IMR-90 (cell line): ENCODE data around the gene KRT77. TPM values are rescaled to one million over a fixed set of nuclear protein-coding genes. Genes with fewer than 3 reads are reported as not detected.

Source experiments
- ATAC-seq: fragments of 200-7000 bp; cut with Tn5 transposase; 2 replicates; pipeline ENCODE4 v1.9.1; 2020; ENCODE audit warnings: low read depth, mild to moderate bottlenecking, moderate library complexity
- BruUV-seq: library from RNA; stranded (reverse); fragments of 400-500 nt; replicated peaks from 2 replicates; lab custom pipeline; 2021; lab: Mats Ljungman, UMichigan
- CTCF ChIA-PET: fragments of 300-600 bp; formaldehyde crosslinking; extraction: SDS; loops from one replicate; lab custom pipeline; 2021; ENCODE audit warnings: antibody characterized with exemption; lab: Yijun Ruan, JAX
- POLR2A ChIA-PET: fragments of 300-600 bp; sonication (Branson Sonifier 250); formaldehyde crosslinking; loops from one replicate; lab custom pipeline; 2022; ENCODE audit warnings: antibody characterized with exemption; ENCODE audit not compliant: unreplicated experiment; lab: Charles Lee
- DNase-seq: peaks from one replicate; pipeline ENCODE4 v3.0.0; 2013
- H2AFZ ChIP-seq: replicated peaks from 2 replicates; pipeline ENCODE3; 2013; ENCODE audit warnings: low read length, mild to moderate bottlenecking; ENCODE audit not compliant: poor library complexity
- H2AK5ac ChIP-seq: 2 replicates; pipeline ENCODE4 v1.6.1; 2013; ENCODE audit warnings: low read depth, low read length, inconsistent platforms
- H2AK9ac ChIP-seq: replicated peaks from 2 replicates; pipeline ENCODE3; 2013; ENCODE audit warnings: mild to moderate bottlenecking, low read depth, low read length, moderate library complexity; ENCODE audit not compliant: poor library complexity
- H2BK120ac ChIP-seq: 2 replicates; pipeline ENCODE4 v1.6.1; 2013; ENCODE audit warnings: low read depth, low read length, inconsistent platforms
- H2BK15ac ChIP-seq: 3 replicates; pipeline ENCODE4 v1.6.1; 2013; ENCODE audit warnings: low read depth, low read length, inconsistent platforms
- H2BK20ac ChIP-seq: 2 replicates; pipeline ENCODE4 v1.6.1; 2013; ENCODE audit warnings: low read depth, mild to moderate bottlenecking, inconsistent platforms, low read length, moderate library complexity
- H2BK5ac ChIP-seq: 2 replicates; pipeline ENCODE4 v1.6.1; 2013; ENCODE audit warnings: mild to moderate bottlenecking, low read depth, low read length, inconsistent platforms; ENCODE audit not compliant: poor library complexity, severe bottlenecking
- H3K14ac ChIP-seq: replicated peaks from 2 replicates; pipeline ENCODE4 v1.6.1; 2013; ENCODE audit warnings: low read depth, low read length, inconsistent platforms
- H3K18ac ChIP-seq: 2 replicates; pipeline ENCODE4 v1.6.1; 2013; ENCODE audit warnings: low read depth, low read length, control low read depth
- H3K23ac ChIP-seq: 2 replicates; pipeline ENCODE4 v1.6.1; 2013; ENCODE audit warnings: low read depth, low read length, inconsistent platforms
- H3K27ac ChIP-seq: 2 replicates; pipeline ENCODE4 v1.5.1; 2013; ENCODE audit warnings: mild to moderate bottlenecking, control low read depth, low read length; ENCODE audit not compliant: insufficient read depth
- H3K27me3 ChIP-seq: 2 replicates; pipeline ENCODE4 v1.6.1; 2013; ENCODE audit warnings: low read length; ENCODE audit not compliant: control insufficient read depth, insufficient read depth
- H3K36me3 ChIP-seq: 2 replicates; pipeline ENCODE4 v1.6.1; 2013; ENCODE audit warnings: low read length, mixed read lengths; ENCODE audit not compliant: control insufficient read depth, insufficient read depth
- H3K4ac ChIP-seq: 2 replicates; pipeline ENCODE4 v1.6.1; 2013; ENCODE audit warnings: low read depth, low read length, inconsistent platforms
- H3K4me1 ChIP-seq: 2 replicates; pipeline ENCODE4 v1.6.1; 2013; ENCODE audit warnings: low read length, mixed read lengths; ENCODE audit not compliant: control insufficient read depth, insufficient read depth
- H3K4me2 ChIP-seq: 2 replicates; pipeline ENCODE4 v1.6.1; 2013; ENCODE audit warnings: low read depth, mild to moderate bottlenecking, control low read depth, low read length, moderate library complexity
- H3K4me3 ChIP-seq: 2 replicates; pipeline ENCODE4 v1.5.1; 2013; ENCODE audit warnings: low read depth, mild to moderate bottlenecking, control low read depth, low read length, moderate library complexity; ENCODE audit not compliant: insufficient read depth
- H3K56ac ChIP-seq: 2 replicates; pipeline ENCODE4 v1.6.1; 2013; ENCODE audit warnings: low read length, inconsistent platforms; ENCODE audit not compliant: insufficient read depth; ENCODE audit errors: extremely low read depth
- H3K79me1 ChIP-seq, 2 experiments: 2 replicates each; pipeline ENCODE4 v1.6.1; 2013; ENCODE audit warnings: low read length in 2 of 2, inconsistent platforms in 1 of 2, low read depth in 1 of 2
- H3K9ac ChIP-seq: 2 replicates; pipeline ENCODE4 v1.6.1; 2013; ENCODE audit warnings: low read depth, low read length, control low read depth
- H3K9me1 ChIP-seq: 2 replicates; pipeline ENCODE4 v1.6.1; 2013; ENCODE audit warnings: low read length, inconsistent platforms; ENCODE audit not compliant: insufficient read depth
- H3K9me3 ChIP-seq: 2 replicates; pipeline ENCODE4 v1.6.1; 2013; ENCODE audit warnings: low read length; ENCODE audit not compliant: control insufficient read depth, insufficient read depth
- H4K20me1 ChIP-seq: 2 replicates; pipeline ENCODE4 v1.6.1; 2013; ENCODE audit warnings: low read length, inconsistent platforms; ENCODE audit not compliant: insufficient read depth
- H4K5ac ChIP-seq: 2 replicates; pipeline ENCODE4 v1.6.1; 2013; ENCODE audit warnings: mild to moderate bottlenecking, low read depth, low read length, control low read depth
- H4K8ac ChIP-seq, 2 experiments: 2 replicates each; pipeline ENCODE4 v1.6.1; 2013; ENCODE audit warnings: low read depth in 2 of 2, low read length in 2 of 2, control low read depth in 1 of 2, inconsistent platforms in 1 of 2
- H4K91ac ChIP-seq: 2 replicates; pipeline ENCODE4 v1.6.1; 2013; ENCODE audit warnings: low read depth, low read length, inconsistent platforms; ENCODE audit not compliant: insufficient read depth
- BHLHE40 ChIP-seq: fragments of 150-350 bp; IDR thresholded peaks from 2 replicates; pipeline ENCODE4 v1.6.1; 2016; ENCODE audit warnings: mild to moderate bottlenecking, low read depth, low read length
- CEBPB ChIP-seq: IDR thresholded peaks from 2 replicates; pipeline ENCODE4 v1.6.1; 2012; ENCODE audit warnings: low read depth, low read length, improper control_type of control experiment
- CHD1 ChIP-seq: IDR thresholded peaks from 2 replicates; pipeline ENCODE4 v1.6.1; 2012; ENCODE audit warnings: low read depth, low read length, improper control_type of control experiment
- CTCF ChIP-seq: conservative IDR thresholded peaks from 2 replicates; pipeline ENCODE4 v1.5.1; 2012; ENCODE audit warnings: mild to moderate bottlenecking, low read depth, low read length, improper control_type of control experiment
- ELK1 ChIP-seq: fragments of 150-350 bp; IDR thresholded peaks from 2 replicates; pipeline ENCODE4 v1.6.1; 2016; ENCODE audit warnings: low read depth, mild to moderate bottlenecking, low read length, moderate library complexity, borderline replicate concordance
- FOS ChIP-seq: fragments of 150-350 bp; IDR thresholded peaks from 2 replicates; pipeline ENCODE4 v1.6.1; 2016; ENCODE audit warnings: low read depth, low read length
- MAFK ChIP-seq: IDR thresholded peaks from 2 replicates; pipeline ENCODE4 v1.6.1; 2012; ENCODE audit warnings: low read depth, low read length, improper control_type of control experiment
- MAZ ChIP-seq: IDR thresholded peaks from 2 replicates; pipeline ENCODE4 v1.6.1; 2012; ENCODE audit warnings: low read depth, mild to moderate bottlenecking, low read length, improper control_type of control experiment, moderate library complexity, borderline replicate concordance
- MXI1 ChIP-seq: IDR thresholded peaks from 2 replicates; pipeline ENCODE4 v1.6.1; 2012; ENCODE audit warnings: low read depth, mild to moderate bottlenecking, low read length, moderate library complexity, borderline replicate concordance
- NFE2L2 ChIP-seq: fragments of 150-350 bp; IDR thresholded peaks from 2 replicates; pipeline ENCODE4 v1.6.1; 2016; ENCODE audit warnings: low read depth, mild to moderate bottlenecking, low read length
- POLR2A ChIP-seq: IDR thresholded peaks from 2 replicates; pipeline ENCODE4 v1.6.1; 2012; ENCODE audit warnings: mild to moderate bottlenecking, low read depth, low read length
- RAD21 ChIP-seq: IDR thresholded peaks from 2 replicates; pipeline ENCODE4 v1.6.1; 2012; ENCODE audit warnings: low read length, improper control_type of control experiment
- RCOR1 ChIP-seq: IDR thresholded peaks from 2 replicates; pipeline ENCODE4 v1.6.1; 2012; ENCODE audit warnings: mild to moderate bottlenecking, low read length, improper control_type of control experiment; ENCODE audit not compliant: insufficient replicate concordance
- RFX5 ChIP-seq: IDR thresholded peaks from 2 replicates; pipeline ENCODE4 v1.8.0; 2012; ENCODE audit warnings: low read depth, mild to moderate bottlenecking, low read length, moderate library complexity
- SMC3 ChIP-seq: fragments of 150-350 bp; IDR thresholded peaks from 2 replicates; pipeline ENCODE4 v1.6.1; 2016; ENCODE audit warnings: low read depth, mild to moderate bottlenecking, antibody characterized with exemption, low read length, moderate library complexity
- USF2 ChIP-seq: fragments of 150-350 bp; IDR thresholded peaks from 2 replicates; pipeline ENCODE4 v1.6.1; 2017; ENCODE audit warnings: mild to moderate bottlenecking, antibody characterized with exemption, low read length, low read depth
- WGBS, 2 experiments: methylation state at CpG; one replicate each; pipeline versions ENCODE4 v1.1.5 to v1.1.7; 2013; ENCODE audit warnings: missing lambda C conversion rate in 2 of 2; ENCODE audit not compliant: insufficient read length in 1 of 2; ENCODE audit errors: extremely low coverage in 2 of 2; 5-methylcytosine and 5-hydroxymethylcytosine counted together
- dilution Hi-C: fragments of 300-500 bp; cut with HindIII; formaldehyde crosslinking; loops from one replicate; pipeline ENCODE4 v1.14.3; 2018; ENCODE audit warnings: low sequenced_read_pairs; ENCODE audit not compliant: unreplicated experiment
- in situ Hi-C: fragments of 300-500 bp; cut with MboI; formaldehyde crosslinking; loops from 3 replicates; pipeline ENCODE4 v1.14.3; 2019; ENCODE audit warnings: low sequenced_read_pairs, inconsistent platforms, mixed read lengths
- intact Hi-C: fragments of 100-400 bp; cut with micrococcal nuclease; formaldehyde crosslinking; loops from 2 replicates; pipeline ENCODE4 v1.10.0; 2022
- polyA plus RNA-seq, 3 experiments: library from polyadenylated mRNA; depleted of rRNA; stranded (reverse); fragments of >200 nt; gene quantifications; 2 replicates each; pipeline ENCODE4 v1.2.3, GENCODE V29; 2012; ENCODE audit warnings: low replicate concordance in 1 of 3
- total RNA-seq: library from RNA; depleted of rRNA; stranded (reverse); fragments of >200 nt; gene quantifications from 2 replicates; pipeline ENCODE4 v1.2.3, GENCODE V29; 2012

Gene KRT77
- total and polyA plus RNA-seq, 2 of the 4 experiments (the other 2 are of a cell fraction) = not detected

- H3K23ac ChIP-seq = no peak overlapping the region
- no peak overlapping the region for H2BK120ac ChIP-seq
- H2AK9ac ChIP-seq = no peak overlapping the region
- H3K56ac ChIP-seq = no peak overlapping the region
- H2BK5ac ChIP-seq = no peak overlapping the region
- no peak overlapping the region for H3K4ac ChIP-seq
- POLR2A ChIA-PET = no interaction called here
- H3K4me2 ChIP-seq = no peak overlapping the region
- H3K9me1 ChIP-seq = no peaks in the 10 kb centered on the region
- dilution Hi-C loops (no loop called here), intact Hi-C loops (loop anchor here (10.0 kb wide), 1 partner anchor 136 kb away; no protein-coding TSS in a partner anchor), in situ Hi-C loops (no loop called here)
- CTCF ChIA-PET = no interaction called here
- H2AFZ ChIP-seq = no peak overlapping the region
- H2BK20ac ChIP-seq = no peak overlapping the region
- H4K20me1 ChIP-seq = no peaks in the 10 kb centered on the region
- no peak overlapping the region for H3K14ac ChIP-seq
- ATAC-seq (no peak), DNase-seq (no peak)
- H3K27me3 ChIP-seq = peaks cover 6% of the 10 kb centered on the region
- no peak overlapping the region for H3K9ac ChIP-seq
- no CpG with 5 or more reads among the region's 2 CpGs for WGBS, 2 experiments
- no peak overlapping the region for H4K91ac ChIP-seq
- no TSS peak for BruUV-seq
- no peaks in the 10 kb centered on the region for H3K9me3 ChIP-seq
- no peak overlapping the region for H4K5ac ChIP-seq
- H4K8ac ChIP-seq = no peak overlapping the region
- no peaks in the 10 kb centered on the region for H3K36me3 ChIP-seq
- H3K18ac ChIP-seq = no peak overlapping the region
- no peak overlapping the region for H3K27ac ChIP-seq
- H3K4me3 ChIP-seq = no peak overlapping the region
- H3K4me1 ChIP-seq = no peaks in the 10 kb centered on the region
- H2BK15ac ChIP-seq = no peak overlapping the region
- H3K79me1 ChIP-seq = no peaks in the 10 kb centered on the region
- no peak overlapping the region for H2AK5ac ChIP-seq
- TF ChIP-seq NFE2L2 = no peak
- no peak for TF ChIP-seq CEBPB
- no peak for TF ChIP-seq RAD21
- no peak for TF ChIP-seq RCOR1
- TF ChIP-seq RFX5 = no peak
- TF ChIP-seq FOS = no peak
- no peak for TF ChIP-seq MAZ
- no peak for TF ChIP-seq BHLHE40
- TF ChIP-seq POLR2A = no peak
- no peak for TF ChIP-seq SMC3
- no peak for TF ChIP-seq MAFK
- TF ChIP-seq CHD1 = no peak
- no peak for TF ChIP-seq MXI1
- TF ChIP-seq CTCF = no peak
- no peak for TF ChIP-seq USF2
- TF ChIP-seq ELK1 = no peak
These were observed 25.1 kb upstream of the KRT77 start for GRCh38 chr12:52728374-52728773.
